ENCODE results near the gene PDGFRA.

Gene PDGFRA

GRCh38 chr4:54228961-54229501, at the start of gene PDGFRA:
PDGFRA (plus strand) TSS chr4:54229293; CDS start chr4:54258769, 29,476 bp downstream.
- no peak within 1 kb of the TSS for H3K4me3 ChIP-seq (ENCODE audit: low read length)
- no peak for TF ChIP-seq ZNF274 (IDR thresholded peaks at IDR 0.05; ENCODE audit: low read depth, low read length)

- H3K4me3 ChIP-seq (ENCODE audit: low read length), result no peak overlapping the region
- TF ChIP-seq ZNF274 (IDR thresholded peaks at IDR 0.05; ENCODE audit: low read depth, low read length), result no peak
Observed at GRCh38 chr4:54184581-54184980, 44.5 kb upstream of the PDGFRA start.

- TF ChIP-seq ZNF274 (IDR thresholded peaks at IDR 0.05; ENCODE audit: low read depth, low read length), result no peak
Observed at GRCh38 chr4:54185044-54185780, 43.9 kb upstream of the PDGFRA start.

GRCh38 chr4:54185866-54186265, 43.2 kb upstream of the PDGFRA start:
- TF ChIP-seq ZNF274 (IDR thresholded peaks at IDR 0.05; ENCODE audit: low read depth, low read length), result no peak
- no peak overlapping the region for H3K4me3 ChIP-seq (ENCODE audit: low read length)

More at GRCh38 chr4:54185044-54185780, 43.9 kb upstream of the PDGFRA start:
- H3K4me3 ChIP-seq (ENCODE audit: low read length), result no peak overlapping the region

DNA sequence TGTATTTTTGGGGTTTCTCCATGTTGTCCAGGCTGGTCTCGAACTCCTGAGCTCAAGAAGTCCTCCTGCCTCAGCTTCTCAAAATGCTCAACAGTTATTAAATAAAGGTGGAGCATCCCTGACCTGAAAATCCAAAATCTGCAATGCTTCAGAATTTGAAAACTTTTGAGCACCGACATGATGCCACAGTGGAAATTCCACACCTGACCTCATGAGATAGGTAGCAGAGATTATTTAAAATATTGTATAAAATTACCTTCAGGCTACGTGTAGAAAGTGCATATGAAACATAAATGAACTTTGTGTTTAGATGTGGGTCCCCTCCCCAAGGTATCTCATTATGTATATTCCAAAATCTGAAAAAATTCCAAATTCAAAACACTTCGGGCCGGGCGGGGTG, 42.7 kb upstream of the PDGFRA start:
- no peak overlapping the region for H3K4me3 ChIP-seq (ENCODE audit: low read length)
- TF ChIP-seq ZNF274 (IDR thresholded peaks at IDR 0.05; ENCODE audit: low read depth, low read length), result no peak

GRCh38 chr4:54187148-54187547, 41.9 kb upstream of the PDGFRA start:
- TF ChIP-seq ZNF274 (IDR thresholded peaks at IDR 0.05; ENCODE audit: low read depth, low read length), result no peak

GRCh38 chr4:54189140-54189539, 40.0 kb upstream of the PDGFRA start:
- H3K4me3 ChIP-seq (ENCODE audit: low read length), result no peak overlapping the region
- TF ChIP-seq ZNF274 (IDR thresholded peaks at IDR 0.05; ENCODE audit: low read depth, low read length), result no peak

More at GRCh38 chr4:54187148-54187547, 41.9 kb upstream of the PDGFRA start:
- no peak overlapping the region for H3K4me3 ChIP-seq (ENCODE audit: low read length)

DNA sequence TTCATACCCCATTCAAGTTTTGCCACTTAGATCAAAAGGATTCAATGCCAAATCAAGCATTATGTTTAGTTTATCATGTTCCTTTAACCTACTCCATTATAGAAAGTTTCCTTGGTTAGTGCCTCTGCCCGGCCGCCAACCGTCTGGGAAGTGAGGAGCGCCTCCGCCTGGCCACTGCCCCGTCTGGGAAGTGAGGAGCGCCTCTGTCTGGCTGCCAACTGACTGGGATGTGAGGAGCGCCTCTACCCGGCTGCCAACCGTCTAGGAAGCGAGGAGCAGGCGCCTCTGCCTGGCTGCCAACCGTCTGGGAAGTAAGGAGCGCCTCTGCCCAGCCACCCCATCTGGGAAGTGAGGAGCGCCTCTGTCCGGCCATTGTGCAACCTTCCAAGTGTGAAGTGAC, 36.3 kb upstream of the PDGFRA start:
- no peak for TF ChIP-seq ZNF274 (IDR thresholded peaks at IDR 0.05; ENCODE audit: low read depth, low read length)
- no peak overlapping the region for H3K4me3 ChIP-seq (ENCODE audit: low read length)

DNA sequence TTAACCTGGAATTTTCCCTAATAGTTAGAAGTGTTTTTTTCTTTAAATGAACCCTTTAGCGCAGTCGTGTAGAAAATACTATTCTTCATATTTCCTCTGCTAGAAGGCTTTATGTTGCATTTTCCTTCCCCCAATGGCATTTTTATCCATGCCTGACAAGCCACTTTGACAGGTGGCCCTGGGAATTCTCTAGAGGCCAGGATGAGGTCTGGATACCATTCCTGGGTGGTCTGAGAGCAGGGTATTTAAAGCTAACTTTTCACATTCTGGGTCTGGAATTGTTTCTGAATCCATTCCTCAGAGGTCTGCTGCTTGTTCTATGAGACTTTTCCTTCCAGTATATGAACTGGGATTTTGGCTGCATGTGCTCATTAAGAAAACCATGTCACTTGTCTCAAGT, 31.2 kb upstream of the PDGFRA start:
- no peak for TF ChIP-seq ZNF274 (IDR thresholded peaks at IDR 0.05; ENCODE audit: low read depth, low read length)

DNA sequence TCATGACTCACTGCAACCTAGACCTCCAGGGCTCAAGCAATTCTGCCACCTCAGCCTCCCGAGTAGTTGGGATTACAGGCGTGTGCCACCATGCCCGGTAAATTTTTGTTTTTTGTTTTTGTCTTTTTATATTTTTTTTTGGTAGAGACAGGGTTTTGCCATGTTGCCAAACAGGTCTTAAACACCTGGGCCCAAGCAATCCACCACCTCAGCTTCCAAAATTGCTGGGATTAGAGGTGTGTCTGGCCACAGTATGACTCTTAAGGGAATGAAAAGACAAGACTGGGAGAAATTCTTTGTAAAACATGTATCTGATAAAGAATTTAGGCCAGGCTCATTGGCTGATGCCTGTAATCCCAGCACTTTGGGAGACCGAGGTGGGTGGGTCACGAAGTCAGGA, 29.2 kb upstream of the PDGFRA start:
- H3K4me3 ChIP-seq (ENCODE audit: low read length), result no peak overlapping the region
- TF ChIP-seq ZNF274 (IDR thresholded peaks at IDR 0.05; ENCODE audit: low read depth, low read length), result no peak

More for the DNA sequence above, 31.2 kb upstream of the PDGFRA start:
- no peak overlapping the region for H3K4me3 ChIP-seq (ENCODE audit: low read length)

GRCh38 chr4:54209617-54210016, 19.5 kb upstream of the PDGFRA start:
- H3K4me3 ChIP-seq (ENCODE audit: low read length), result no peak overlapping the region
- no peak for TF ChIP-seq ZNF274 (IDR thresholded peaks at IDR 0.05; ENCODE audit: low read depth, low read length)

- TF ChIP-seq ZNF274 (IDR thresholded peaks at IDR 0.05; ENCODE audit: low read depth, low read length), result no peak
- H3K4me3 ChIP-seq (ENCODE audit: low read length), result no peak overlapping the region
Observed at GRCh38 chr4:54213001-54213400, 16.1 kb upstream of the PDGFRA start.

- no peak for TF ChIP-seq ZNF274 (IDR thresholded peaks at IDR 0.05; ENCODE audit: low read depth, low read length)
Observed at GRCh38 chr4:54213761-54214160, 15.3 kb upstream of the PDGFRA start.

DNA sequence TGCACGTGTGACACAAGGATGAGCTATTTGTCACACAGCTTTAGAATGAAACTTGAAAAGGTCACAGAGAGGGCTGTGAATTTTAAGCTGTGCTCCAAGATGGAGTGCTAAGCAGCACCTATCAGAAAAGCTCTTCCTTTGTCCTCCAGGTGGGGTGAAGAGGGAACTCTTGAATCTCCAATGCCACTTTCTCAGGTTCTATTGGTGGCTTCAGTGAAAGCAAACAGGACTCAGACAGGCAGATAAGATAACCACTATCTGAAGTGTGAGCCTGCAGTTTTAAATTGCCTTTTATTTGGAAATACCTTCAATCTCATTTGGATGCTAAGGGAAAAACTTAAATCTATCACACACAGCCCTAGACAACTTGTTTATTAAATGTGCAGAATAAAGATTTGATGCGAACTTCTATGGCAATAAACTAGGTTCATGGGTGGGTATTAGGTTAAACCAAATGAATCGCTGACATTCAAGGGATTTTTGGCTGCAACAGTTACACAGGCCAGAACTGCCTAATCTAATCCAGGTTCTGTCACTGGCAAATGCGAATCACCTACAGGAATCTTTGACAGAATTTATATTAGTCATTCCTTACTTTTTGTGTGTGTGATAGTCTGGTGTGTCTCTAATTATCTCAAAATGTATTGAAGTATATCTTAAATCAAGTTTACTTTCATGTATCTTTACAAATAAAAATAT, 13.6 kb upstream of the PDGFRA start:
- TF ChIP-seq ZNF274 (IDR thresholded peaks at IDR 0.05; ENCODE audit: low read depth, low read length), result no peak
- H3K4me3 ChIP-seq (ENCODE audit: low read length), result no peak overlapping the region

More at GRCh38 chr4:54213761-54214160, 15.3 kb upstream of the PDGFRA start:
- H3K4me3 ChIP-seq (ENCODE audit: low read length), result no peak overlapping the region

Data from GM08714 (cell line).